Psoas muscle (tissue), 8 donors: ENCODE measurements around the gene CNMD. TPM values are rescaled to one million over a fixed set of nuclear protein-coding genes. Genes with fewer than 3 reads are reported as not detected.

Experiments used
- ATAC-seq, 4 donors: fragments of 200-7000 bp; cut with Tn5 transposase; one replicate each; pipeline ENCODE4 v1.9.1; 2020; ENCODE audit warnings: moderate library complexity in 3 of 4, mild to moderate bottlenecking in 2 of 4
- DNase-seq, 2 donors: peaks; one replicate each; pipeline ENCODE4 v3.0.0-alpha.2; 2020
- H3K27ac ChIP-seq: fragments of 200-600 bp; one replicate; pipeline ENCODE4 v1.8.0; 2022
- H3K27me3 ChIP-seq, 3 donors: fragments of 200-600 bp in 1 of 3; one replicate each; pipeline versions ENCODE4 v1.6.1 to v1.8.0; 2013 to 2022; ENCODE audit warnings: low read length in 2 of 3, mild to moderate bottlenecking in 2 of 3, moderate library complexity in 1 of 3; ENCODE audit not compliant: insufficient read depth in 3 of 3
- H3K36me3 ChIP-seq, 2 donors: fragments of 200-600 bp in 1 of 2; one replicate each; pipeline versions ENCODE4 v1.6.1 to v1.8.0; 2013 to 2022; ENCODE audit warnings: low read depth in 1 of 2, mild to moderate bottlenecking in 1 of 2, moderate library complexity in 1 of 2; ENCODE audit not compliant: insufficient read depth in 1 of 2
- H3K4me1 ChIP-seq: fragments of 200-600 bp; one replicate; pipeline ENCODE4 v1.8.0; 2022
- H3K4me3 ChIP-seq: fragments of 200-600 bp; one replicate; pipeline ENCODE4 v1.8.0; 2022; ENCODE audit warnings: mild to moderate bottlenecking
- H3K9me3 ChIP-seq: fragments of 200-600 bp; one replicate; pipeline ENCODE4 v1.8.0; 2022
- WGBS, 3 donors: extraction: QIAGEN DNeasy Blood & Tissue Kit; methylation state at CpG; one replicate each; pipeline versions ENCODE4 v1.1.6 to v1.1.7; 2013; 5-methylcytosine and 5-hydroxymethylcytosine counted together
- intact Hi-C, 2 donors: fragments of 100-400 bp; cut with DNase I; formaldehyde crosslinking; loops; one replicate each; pipeline versions ENCODE4 v1.11.0 to v1.14.2; 2022
- polyA plus RNA-seq, 3 donors: library from polyadenylated mRNA; stranded (reverse); fragments of 200-250 nt; gene quantifications; one replicate each; pipeline ENCODE4 v1.2.3, GENCODE V29; 2013
- total RNA-seq, 4 donors: library from RNA; stranded (reverse); fragmentation: NEBNext Ultra II Directional in 2 of 4; extraction: Animal tissue kit (Norgen Biotek cat#: 25700) in 2 of 4; gene quantifications; one replicate each; pipeline versions ENCODE4 v1.2.1 to v1.2.4, GENCODE V29; 2021 to 2023
- TF ChIP-seq, protein P1 (sequence below): fragments of 200-600 bp; IDR thresholded peaks from one replicate; pipeline ENCODE4 v1.8.0; 2022; ENCODE audit warnings: antibody characterized with exemption
- donor health status: healthy with polysubstance abuse.
- donor health status: DM: no; HTN: no; CAD: no; lungs with moderate emphysema.
- donor health status: Bipolar disorder and iron deficiency.
- donor health status: healthy.
- donor health status: DM: yes; HTN: yes; CAD: no.
- donor health status: DM: no; HTN: no; CAD: no.
- donor health status: DM: no; HTN: no; CAD: no.
- donor health status: DM: yes; HTN: yes; CAD: no.

The CNMD gene
- total and polyA plus RNA-seq, 7 donors = not detected

- no peak for DNase-seq
- intact Hi-C loops = no loop called here
- no peak overlapping the region for H3K27ac ChIP-seq
- WGBS, 3 donors = 70 to 86% (median 83%) methylated on average over 1 of the region's 1 CpG
- no peaks in the 10 kb centered on the region for H3K9me3 ChIP-seq
- H3K4me1 ChIP-seq = no peaks in the 10 kb centered on the region
- no peak overlapping the region for H3K4me3 ChIP-seq
- ATAC-seq = no peak
- H3K36me3 ChIP-seq = no peaks in the 10 kb centered on the region
- TF ChIP-seq, protein P1, sequence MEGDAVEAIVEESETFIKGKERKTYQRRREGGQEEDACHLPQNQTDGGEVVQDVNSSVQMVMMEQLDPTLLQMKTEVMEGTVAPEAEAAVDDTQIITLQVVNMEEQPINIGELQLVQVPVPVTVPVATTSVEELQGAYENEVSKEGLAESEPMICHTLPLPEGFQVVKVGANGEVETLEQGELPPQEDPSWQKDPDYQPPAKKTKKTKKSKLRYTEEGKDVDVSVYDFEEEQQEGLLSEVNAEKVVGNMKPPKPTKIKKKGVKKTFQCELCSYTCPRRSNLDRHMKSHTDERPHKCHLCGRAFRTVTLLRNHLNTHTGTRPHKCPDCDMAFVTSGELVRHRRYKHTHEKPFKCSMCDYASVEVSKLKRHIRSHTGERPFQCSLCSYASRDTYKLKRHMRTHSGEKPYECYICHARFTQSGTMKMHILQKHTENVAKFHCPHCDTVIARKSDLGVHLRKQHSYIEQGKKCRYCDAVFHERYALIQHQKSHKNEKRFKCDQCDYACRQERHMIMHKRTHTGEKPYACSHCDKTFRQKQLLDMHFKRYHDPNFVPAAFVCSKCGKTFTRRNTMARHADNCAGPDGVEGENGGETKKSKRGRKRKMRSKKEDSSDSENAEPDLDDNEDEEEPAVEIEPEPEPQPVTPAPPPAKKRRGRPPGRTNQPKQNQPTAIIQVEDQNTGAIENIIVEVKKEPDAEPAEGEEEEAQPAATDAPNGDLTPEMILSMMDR = no peak
- H3K27me3 ChIP-seq = peaks cover 0 to 44% (median 20%) of the 10 kb centered on the region in 3 donors
Measured at GRCh38 chr13:52743569-52743968, 3.9 kb upstream of the CNMD start.

DNA sequence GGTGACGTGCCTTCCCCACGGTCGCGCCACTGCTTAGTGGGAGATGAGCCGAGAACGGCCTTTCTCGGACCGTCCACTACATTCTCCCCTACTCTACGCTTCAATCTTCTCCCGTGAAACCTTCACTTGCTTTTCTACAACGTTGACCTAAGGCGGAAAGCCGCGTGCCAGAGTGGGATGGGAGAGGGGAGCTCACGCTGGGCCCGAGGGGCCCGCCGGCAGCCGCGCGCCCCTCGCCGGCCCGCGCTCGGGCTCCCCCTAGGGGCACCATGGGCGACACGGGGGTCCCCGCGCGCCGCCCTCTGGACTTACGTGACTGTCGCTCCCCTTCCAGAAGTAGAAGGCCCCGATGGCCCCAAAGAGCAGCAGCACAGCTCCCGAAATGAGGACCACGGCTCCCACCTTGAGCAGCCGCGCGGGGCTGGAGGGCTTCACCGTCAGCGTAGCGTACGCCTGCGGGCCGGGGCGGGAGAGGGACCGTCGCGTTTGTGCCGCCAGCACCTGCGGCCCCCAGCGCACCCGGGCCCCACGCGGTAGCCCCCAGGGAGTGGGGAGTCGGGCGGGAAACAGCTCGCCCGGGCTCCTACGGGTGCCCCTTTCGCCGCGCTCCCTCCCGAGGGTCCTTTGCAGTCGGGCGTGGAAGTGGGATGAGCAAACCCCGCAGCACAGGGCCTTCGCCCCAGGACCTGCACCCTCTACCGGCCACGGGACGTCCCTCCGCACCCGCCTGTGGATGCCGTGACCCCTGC is 727 bp downstream of the CNMD start:
- H3K27ac ChIP-seq = no peak overlapping the region
- WGBS, 3 donors = 6 to 8% (median 7%) methylated on average over 67 to 75 of the region's 75 CpGs
- TF ChIP-seq, protein P1 = peak; percentile 30
- DNase-seq (no peak), ATAC-seq (peak in 3 of 4 donors; percentile 33 to 52 (median 40))
- peaks cover 0 to 37% (median 15%) of the 10 kb centered on the region in 3 donors for H3K27me3 ChIP-seq
- no peaks in the 10 kb centered on the region for H3K9me3 ChIP-seq
- H3K36me3 ChIP-seq = no peaks in the 10 kb centered on the region
- intact Hi-C loops = loop anchor here in 1 of 2 donors (2.0 kb wide), 1 partner anchor 72 kb away; no protein-coding TSS in a partner anchor
- no peaks in the 10 kb centered on the region for H3K4me1 ChIP-seq
- peak overlapping the region; percentile 60 for H3K4me3 ChIP-seq

GRCh38 chr13:52737965-52738364 is 1.7 kb downstream of the CNMD start:
- ATAC-seq (no peak), DNase-seq (no peak)
- TF ChIP-seq, protein P1 = no peak
- H3K9me3 ChIP-seq = no peaks in the 10 kb centered on the region
- H3K4me1 ChIP-seq = no peaks in the 10 kb centered on the region
- WGBS, 3 donors = 67 to 71% (median 71%) methylated on average over 4 of the region's 4 CpGs
- peaks cover 0 to 37% (median 15%) of the 10 kb centered on the region in 3 donors for H3K27me3 ChIP-seq
- H3K36me3 ChIP-seq = no peaks in the 10 kb centered on the region
- intact Hi-C loops = loop anchor here in 1 of 2 donors (2.0 kb wide), 1 partner anchor 71 kb away; no protein-coding TSS in a partner anchor
- no peak overlapping the region for H3K27ac ChIP-seq
- no peak overlapping the region for H3K4me3 ChIP-seq

GRCh38 chr13:52737451-52737850 is 2.2 kb downstream of the CNMD start:
- Histone ChIP-seq H3K9me3 (no peaks in the 10 kb centered on the region), H3K36me3 (no peaks in the 10 kb centered on the region), H3K4me1 (no peaks in the 10 kb centered on the region), H3K4me3 (no peak overlapping the region), H3K27ac (no peak overlapping the region), H3K27me3 (peaks cover 0 to 35% (median 15%) of the 10 kb centered on the region in 3 donors)
- intact Hi-C loops = no loop called here
- TF ChIP-seq, protein P1 = no peak
- no peak for ATAC-seq
- no peak for DNase-seq
